Parathyroid adenoma (tissue), 2 donors: Measurements from ENCODE around the gene CACHD1.

Experiments used
- H2AFZ ChIP-seq: fragments of 300-600 bp; sonication (generic); one replicate; pipeline ENCODE4 v1.7.0; 2017; ENCODE audit warnings: antibody characterized with exemption, mild to moderate bottlenecking
- H3K27ac ChIP-seq: fragments of 300-600 bp; sonication (generic); one replicate; pipeline ENCODE4 v1.7.0; 2017
- H3K27me3 ChIP-seq: fragments of 300-600 bp; sonication (generic); one replicate; pipeline ENCODE4 v1.7.0; 2017; ENCODE audit warnings: low read length; ENCODE audit not compliant: control insufficient read depth, insufficient read depth
- H3K36me3 ChIP-seq: fragments of 300-600 bp; sonication (generic); one replicate; pipeline ENCODE4 v1.7.0; 2017; ENCODE audit warnings: low read length; ENCODE audit not compliant: control insufficient read depth, insufficient read depth
- H3K4me1 ChIP-seq: fragments of 300-600 bp; sonication (generic); one replicate; pipeline ENCODE4 v1.7.0; 2017; ENCODE audit warnings: control low read depth
- H3K4me2 ChIP-seq: fragments of 300-600 bp; sonication (generic); one replicate; pipeline ENCODE4 v1.7.0; 2017; ENCODE audit warnings: low read length
- H3K4me3 ChIP-seq: fragments of 300-600 bp; sonication (generic); one replicate; pipeline ENCODE4 v1.7.0; 2017; ENCODE audit warnings: low read depth, low read length
- H3K79me2 ChIP-seq: fragments of 300-600 bp; sonication (generic); one replicate; pipeline ENCODE4 v1.7.0; 2017; ENCODE audit warnings: control low read depth
- H3K9ac ChIP-seq: fragments of 300-600 bp; sonication (generic); one replicate; pipeline ENCODE4 v1.7.0; 2017; ENCODE audit warnings: mild to moderate bottlenecking
- H3K9me3 ChIP-seq: fragments of 300-600 bp; sonication (generic); one replicate; pipeline ENCODE4 v1.7.0; 2017; ENCODE audit warnings: low read length; ENCODE audit not compliant: control insufficient read depth
- CTCF ChIP-seq: fragments of 300-600 bp; sonication (generic); IDR thresholded peaks from one replicate; pipeline ENCODE4 v1.7.0; 2017; ENCODE audit warnings: antibody characterized with exemption, mild to moderate bottlenecking
- donor health status: primary hyperparathyroidism.

CACHD1 gene

GRCh38 chr1:64435000-64435399 lies 34.9 kb upstream of the CACHD1 start:
- Histone ChIP-seq H3K9me3 (no peaks in the 10 kb centered on the region), H3K79me2 (no peaks in the 10 kb centered on the region), H3K36me3 (no peaks in the 10 kb centered on the region), H3K4me1 (no peaks in the 10 kb centered on the region), H3K4me3 (no peak overlapping the region), H3K27ac (no peak overlapping the region), H3K9ac (no peak overlapping the region), H3K4me2 (no peak overlapping the region), H3K27me3 (no peaks in the 10 kb centered on the region), H2AFZ (no peak overlapping the region)
- no peak for TF ChIP-seq CTCF

GRCh38 chr1:64437453-64437852 lies 32.5 kb upstream of the CACHD1 start:
- no peaks in the 10 kb centered on the region for H3K36me3 ChIP-seq
- H2AFZ ChIP-seq = no peak overlapping the region
- no peaks in the 10 kb centered on the region for H3K9me3 ChIP-seq
- no peaks in the 10 kb centered on the region for H3K4me1 ChIP-seq
- no peaks in the 10 kb centered on the region for H3K79me2 ChIP-seq
- H3K27me3 ChIP-seq = no peaks in the 10 kb centered on the region
- no peak overlapping the region for H3K4me2 ChIP-seq
- H3K4me3 ChIP-seq = no peak overlapping the region
- H3K9ac ChIP-seq = no peak overlapping the region
- H3K27ac ChIP-seq = no peak overlapping the region
- no peak for TF ChIP-seq CTCF

- H3K27me3 ChIP-seq = no peaks in the 10 kb centered on the region
- no peak overlapping the region for H3K4me3 ChIP-seq
- no peaks in the 10 kb centered on the region for H3K36me3 ChIP-seq
- no peak overlapping the region for H3K27ac ChIP-seq
- H2AFZ ChIP-seq = no peak overlapping the region
- no peak for TF ChIP-seq CTCF
- no peak overlapping the region for H3K4me2 ChIP-seq
- no peaks in the 10 kb centered on the region for H3K4me1 ChIP-seq
- H3K9me3 ChIP-seq = no peaks in the 10 kb centered on the region
- H3K9ac ChIP-seq = no peak overlapping the region
- H3K79me2 ChIP-seq = no peaks in the 10 kb centered on the region
These were observed 29.6 kb upstream of the CACHD1 start for GRCh38 chr1:64440183-64440826.

GRCh38 chr1:64451440-64451839 lies 18.5 kb upstream of the CACHD1 start:
- Histone ChIP-seq H3K4me3 (no peak overlapping the region), H3K9ac (no peak overlapping the region), H3K4me2 (no peak overlapping the region), H2AFZ (no peak overlapping the region), H3K27ac (no peak overlapping the region), H3K4me1 (no peaks in the 10 kb centered on the region), H3K79me2 (no peaks in the 10 kb centered on the region), H3K36me3 (no peaks in the 10 kb centered on the region), H3K27me3 (no peaks in the 10 kb centered on the region), H3K9me3 (no peaks in the 10 kb centered on the region)
- no peak for TF ChIP-seq CTCF

- Histone ChIP-seq H3K27me3 (no peaks in the 10 kb centered on the region), H2AFZ (no peak overlapping the region), H3K9me3 (no peaks in the 10 kb centered on the region), H3K79me2 (no peaks in the 10 kb centered on the region), H3K36me3 (no peaks in the 10 kb centered on the region), H3K4me1 (no peaks in the 10 kb centered on the region), H3K4me2 (no peak overlapping the region), H3K27ac (no peak overlapping the region), H3K9ac (no peak overlapping the region), H3K4me3 (no peak overlapping the region)
- no peak for TF ChIP-seq CTCF
These were observed 16.2 kb upstream of the CACHD1 start for GRCh38 chr1:64453688-64454087.
